Endometrium (tissue), 2 donors: ENCODE results near the gene ETHE1.

Source experiments
- FAIRE-seq: peaks from 2 replicates; lab custom pipeline; 2012; peaks lifted over from hg19 to GRCh38; lab: Jason Lieb, UNC
- donor health status: control.
- donor health status: control.

The ETHE1 gene

GRCh38 chr19:43489310-43489709, 37.7 kb downstream of the ETHE1 start:
- peak; percentile 53 for FAIRE-seq

GRCh38 chr19:43488179-43488578, 38.8 kb downstream of the ETHE1 start:
- no peak for FAIRE-seq

- FAIRE-seq: no peak
Observed at GRCh38 chr19:43486412-43486811, 40.6 kb downstream of the ETHE1 start.

- no peak for FAIRE-seq
Observed at GRCh38 chr19:43485951-43486350, 41.0 kb downstream of the ETHE1 start.

- no peak for FAIRE-seq
Observed at GRCh38 chr19:43483281-43483680, 43.7 kb downstream of the ETHE1 start.

GRCh38 chr19:43482193-43482592, 44.8 kb downstream of the ETHE1 start:
- no peak for FAIRE-seq

- FAIRE-seq: no peak
Observed at GRCh38 chr19:43481701-43482100, 45.3 kb downstream of the ETHE1 start.

GRCh38 chr19:43480574-43480973, 46.4 kb downstream of the ETHE1 start:
- FAIRE-seq: no peak

- FAIRE-seq: no peak
Observed at GRCh38 chr19:43479961-43480561, 46.9 kb downstream of the ETHE1 start.

GRCh38 chr19:43479226-43479625, 47.8 kb downstream of the ETHE1 start:
- no peak for FAIRE-seq

- FAIRE-seq: no peak
Observed at GRCh38 chr19:43478323-43478722, 48.7 kb downstream of the ETHE1 start.

GRCh38 chr19:43476606-43477005, 50.4 kb downstream of the ETHE1 start:
- FAIRE-seq: no peak

GRCh38 chr19:43474986-43475705, 51.9 kb downstream of the ETHE1 start:
- FAIRE-seq: peak; percentile 76

GRCh38 chr19:43474487-43474886, 52.5 kb downstream of the ETHE1 start:
- FAIRE-seq: no peak

GRCh38 chr19:43471091-43471490, 55.9 kb downstream of the ETHE1 start:
- FAIRE-seq: no peak

- no peak for FAIRE-seq
Observed at GRCh38 chr19:43470288-43470687, 56.7 kb downstream of the ETHE1 start.

- no peak for FAIRE-seq
Observed at GRCh38 chr19:43469160-43469480, 57.9 kb downstream of the ETHE1 start.

- FAIRE-seq: no peak
Observed at GRCh38 chr19:43468354-43469159, 58.4 kb downstream of the ETHE1 start.

- FAIRE-seq: peak; percentile 61
Observed at GRCh38 chr19:43467730-43468129, 59.3 kb downstream of the ETHE1 start.

GRCh38 chr19:43467276-43467675, 59.7 kb downstream of the ETHE1 start:
- no peak for FAIRE-seq

GRCh38 chr19:43466793-43467192, 60.2 kb downstream of the ETHE1 start:
- no peak for FAIRE-seq

- no peak for FAIRE-seq
Observed at GRCh38 chr19:43465468-43466120, 61.4 kb downstream of the ETHE1 start, which contains the start of gene LYPD3. Gene LYPD3, minus strand, starts transcription at chr19:43465608. Its CDS starts 37 bp downstream, at chr19:43465571.
